Ascending aorta (tissue), 2 donors: ENCODE measurements around the gene SRSF4. TPM values are rescaled to one million over a fixed set of nuclear protein-coding genes. Genes with fewer than 3 reads are reported as not detected.

ENCODE experiments used
- DNase-seq, 2 donors: peaks; one replicate each; pipeline ENCODE4 v3.0.0-alpha.2; 2019; ENCODE audit warnings: low spot score in 2 of 2
- H3K27ac ChIP-seq, 2 donors: fragments of 200-600 bp; sonication (generic); one replicate each; pipeline ENCODE4 v1.5.1; 2016 to 2017; ENCODE audit warnings: mild to moderate bottlenecking in 1 of 2
- H3K27me3 ChIP-seq: fragments of 200-600 bp; sonication (generic); one replicate; pipeline ENCODE4 v1.5.1; 2017
- H3K36me3 ChIP-seq, 2 donors: fragments of 200-600 bp; sonication (generic); one replicate each; pipeline ENCODE4 v1.5.1; 2016
- H3K4me1 ChIP-seq, 2 donors: fragments of 200-600 bp; sonication (generic); one replicate each; pipeline ENCODE4 v1.5.1; 2016 to 2017; ENCODE audit warnings: mild to moderate bottlenecking in 1 of 2
- H3K4me3 ChIP-seq, 2 donors: fragments of 200-600 bp; sonication (generic); one replicate each; pipeline ENCODE4 v1.5.1; 2016 to 2017; ENCODE audit warnings: mild to moderate bottlenecking in 1 of 2
- H3K9me3 ChIP-seq, 2 donors: fragments of 200-600 bp; sonication (generic); one replicate each; pipeline ENCODE4 v1.5.1; 2016
- CTCF ChIP-seq, 3 experiments: fragments of 200-600 bp in 2 of 3; fragments of 450-650 bp in 1 of 3; sonication (generic) in 2 of 3; IDR thresholded peaks; one replicate each; pipeline ENCODE4 v1.5.1; 2016 to 2019; ENCODE audit warnings: antibody characterized with exemption in 3 of 3, mild to moderate bottlenecking in 1 of 3, moderate library complexity in 1 of 3
- intact Hi-C: fragments of 100-400 bp; cut with DNase I; formaldehyde crosslinking; loops from one replicate; pipeline ENCODE4 v1.15.1; 2023
- total RNA-seq: library from RNA; depleted of rRNA; stranded (reverse); fragments of >200 nt; gene quantifications from one replicate; pipeline ENCODE4 v1.1.0, GENCODE V29; 2016

Gene SRSF4
- total RNA-seq, 1 donor from 2014 or later: 49.1 TPM

GRCh38 chr1:29190718-29191117, 9.0 kb upstream of the SRSF4 start:
- Histone ChIP-seq H3K27me3 (no peaks in the 10 kb centered on the region), H3K36me3 (peaks cover 12 to 20% of the 10 kb centered on the region in 2 donors), H3K27ac (no peak overlapping the region), H3K4me1 (no peaks in the 10 kb centered on the region), H3K9me3 (no peaks in the 10 kb centered on the region), H3K4me3 (no peak overlapping the region)
- TF ChIP-seq CTCF (IDR thresholded peaks at IDR 0.05): no peak
- intact Hi-C loops: no loop called here
- no peak for DNase-seq

- H3K27ac ChIP-seq: no peak overlapping the region
- TF ChIP-seq CTCF (IDR thresholded peaks at IDR 0.05): no peak
- intact Hi-C loops: no loop called here
Observed at GRCh38 chr1:29186707-29187106, 5.0 kb upstream of the SRSF4 start.

GRCh38 chr1:29186252-29186651, 4.6 kb upstream of the SRSF4 start:
- Histone ChIP-seq H3K36me3 (no peaks in the 10 kb centered on the region), H3K27ac (no peak overlapping the region), H3K27me3 (no peaks in the 10 kb centered on the region), H3K4me1 (peaks cover 4% of the 10 kb centered on the region in 2 donors), H3K4me3 (no peak overlapping the region), H3K9me3 (no peaks in the 10 kb centered on the region)
- TF ChIP-seq CTCF (IDR thresholded peaks at IDR 0.05): no peak
- intact Hi-C loops: no loop called here
- no peak for DNase-seq

More at GRCh38 chr1:29186707-29187106, 5.0 kb upstream of the SRSF4 start:
- H3K36me3 ChIP-seq: no peaks in the 10 kb centered on the region
- no peaks in the 10 kb centered on the region for H3K9me3 ChIP-seq
- peaks cover 4% of the 10 kb centered on the region in 2 donors for H3K4me1 ChIP-seq
- H3K27me3 ChIP-seq: no peaks in the 10 kb centered on the region
- DNase-seq: no peak
- no peak overlapping the region for H3K4me3 ChIP-seq

- Histone ChIP-seq H3K27me3 (no peaks in the 10 kb centered on the region), H3K36me3 (peaks cover 0 to 8% of the 10 kb centered on the region in 2 donors), H3K4me1 (peaks cover 14 to 17% of the 10 kb centered on the region in 2 donors), H3K9me3 (no peaks in the 10 kb centered on the region), H3K4me3 (no peak overlapping the region), H3K27ac (no peak overlapping the region)
- intact Hi-C loops: loop anchor here (5.0 kb wide), 2 partner anchors 296 to 676 kb away; partner anchors contain the start of gene RCC1
- no peak for DNase-seq
- TF ChIP-seq CTCF (IDR thresholded peaks at IDR 0.05): no peak
Observed at GRCh38 chr1:29183287-29183686, 1.6 kb upstream of the SRSF4 start.

- Histone ChIP-seq H3K36me3 (peaks cover 0 to 8% of the 10 kb centered on the region in 2 donors), H3K4me1 (peaks cover 18 to 32% of the 10 kb centered on the region in 2 donors), H3K27me3 (no peaks in the 10 kb centered on the region), H3K9me3 (no peaks in the 10 kb centered on the region), H3K4me3 (peak overlapping the region; percentile 95 to 99), H3K27ac (peak overlapping the region; percentile 100)
- no peak for TF ChIP-seq CTCF (IDR thresholded peaks at IDR 0.05)
- intact Hi-C loops: loop anchor here (1.0 to 5.0 kb wide), 5 partner anchors 56 to 673 kb away; partner anchors contain the start of genes RCC1, TAF12 and YTHDF2
- no peak for DNase-seq
Observed at GRCh38 chr1:29180497-29181412, 945 bp downstream of the SRSF4 start.
